ENCODE measurements around the gene REEP5.
A peak's percentile ranks its signal among the peaks of the same experiment; 100 is the strongest.
"Not testable (repeated sequence)": the region's sequence is repeated elsewhere in the genome, so short reads cannot be mapped to it uniquely, and the experiment has no call there.

Gene REEP5

GRCh38 chr5:112931473-112931872 lies 9.4 kb upstream of the REEP5 start:
- DNase-seq: peak; percentile 83

GRCh38 chr5:112930082-112930344 lies 8.0 kb upstream of the REEP5 start:
- no peak for DNase-seq

- DNase-seq: no peak
Observed at GRCh38 chr5:112929336-112930081, 7.5 kb upstream of the REEP5 start.

GRCh38 chr5:112923988-112924387 lies 2.0 kb upstream of the REEP5 start:
- DNase-seq: no peak

- DNase-seq: no peak
Observed at GRCh38 chr5:112923148-112923917, 1.3 kb upstream of the REEP5 start.

GRCh38 chr5:112921026-112921832 lies 798 bp downstream of the REEP5 start:
- peak; percentile 74 for DNase-seq

- no peak for DNase-seq
Observed at GRCh38 chr5:112919972-112920371, 2.1 kb downstream of the REEP5 start.

GRCh38 chr5:112918679-112919078 lies 3.3 kb downstream of the REEP5 start:
- DNase-seq: no peak

GRCh38 chr5:112918136-112918535 lies 3.9 kb downstream of the REEP5 start:
- no peak for DNase-seq

GRCh38 chr5:112917453-112917995 lies 4.5 kb downstream of the REEP5 start:
- peak; percentile 58 for DNase-seq

GRCh38 chr5:112915831-112916230 lies 6.2 kb downstream of the REEP5 start:
- DNase-seq: no peak

GRCh38 chr5:112914584-112914983 lies 7.4 kb downstream of the REEP5 start:
- no peak for DNase-seq

- DNase-seq: no peak
Observed at GRCh38 chr5:112910529-112910928, 11.5 kb downstream of the REEP5 start.

- no peak for DNase-seq
Observed at GRCh38 chr5:112908854-112909253, 13.2 kb downstream of the REEP5 start.

GRCh38 chr5:112907166-112907631 lies 14.8 kb downstream of the REEP5 start:
- no peak for DNase-seq

GRCh38 chr5:112906637-112907036 lies 15.4 kb downstream of the REEP5 start:
- no peak for DNase-seq

- not testable (repeated sequence) for DNase-seq
Observed at GRCh38 chr5:112904996-112905395, 17.0 kb downstream of the REEP5 start.

GRCh38 chr5:112902561-112902960 lies 19.5 kb downstream of the REEP5 start:
- no peak for DNase-seq

- no peak for DNase-seq
Observed at GRCh38 chr5:112895682-112896081, 26.3 kb downstream of the REEP5 start.

GRCh38 chr5:112892776-112893175 lies 29.3 kb downstream of the REEP5 start:
- DNase-seq: no peak

- DNase-seq: not testable (repeated sequence)
Observed at GRCh38 chr5:112892066-112892465, 30.0 kb downstream of the REEP5 start.

- DNase-seq: no peak
Observed at GRCh38 chr5:112886975-112887374, 35.1 kb downstream of the REEP5 start.

GRCh38 chr5:112885001-112885400 lies 37.0 kb downstream of the REEP5 start:
- no peak for DNase-seq
